ENCODE results near the gene MBD1. TPM values are rescaled to one million over a fixed set of nuclear protein-coding genes. Genes with fewer than 3 reads are reported as not detected.

MBD1 gene
- total and polyA plus RNA-seq, 2 of the 13 experiments (the other 11 are each of a cell fraction or from before 2014, with no cell fraction given): 25.5 to 28.6 TPM

DNA sequence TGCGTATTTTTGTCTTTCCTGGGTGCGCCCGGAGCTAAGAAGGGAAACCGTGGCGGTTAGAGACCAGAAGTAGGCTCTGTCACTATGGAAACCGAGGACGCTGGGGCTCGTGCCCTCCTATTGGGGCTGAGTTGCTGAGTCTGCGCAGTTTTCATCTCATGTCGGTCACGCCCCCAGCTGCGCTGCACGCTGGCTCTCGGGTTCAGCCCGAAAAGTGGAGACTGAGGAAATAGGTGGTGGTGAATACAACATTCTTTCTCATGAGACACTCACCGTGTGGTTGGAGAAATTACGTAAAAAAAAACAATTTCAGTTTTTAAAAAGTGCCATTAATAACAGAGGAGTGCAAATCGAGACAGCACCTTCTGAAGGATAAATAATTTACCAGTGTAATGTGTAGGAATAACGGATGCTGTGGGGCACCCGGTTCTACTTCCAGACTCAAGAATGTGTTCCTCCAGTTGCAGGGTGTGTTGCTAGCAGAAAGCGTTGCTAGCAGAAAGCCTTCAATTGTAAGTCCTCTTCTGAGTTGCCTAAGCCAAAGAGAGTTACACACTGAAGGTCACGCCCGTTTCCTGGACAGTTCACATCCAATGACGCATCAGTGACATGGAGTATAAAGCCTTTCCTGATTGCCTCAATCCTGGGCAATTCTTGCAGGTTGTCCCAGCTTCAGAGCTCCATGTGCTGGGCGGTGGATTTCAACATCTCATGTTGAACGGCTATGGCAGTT lies 26.6 kb upstream of the MBD1 start (continued):
- TF ChIP-seq, protein P1, sequence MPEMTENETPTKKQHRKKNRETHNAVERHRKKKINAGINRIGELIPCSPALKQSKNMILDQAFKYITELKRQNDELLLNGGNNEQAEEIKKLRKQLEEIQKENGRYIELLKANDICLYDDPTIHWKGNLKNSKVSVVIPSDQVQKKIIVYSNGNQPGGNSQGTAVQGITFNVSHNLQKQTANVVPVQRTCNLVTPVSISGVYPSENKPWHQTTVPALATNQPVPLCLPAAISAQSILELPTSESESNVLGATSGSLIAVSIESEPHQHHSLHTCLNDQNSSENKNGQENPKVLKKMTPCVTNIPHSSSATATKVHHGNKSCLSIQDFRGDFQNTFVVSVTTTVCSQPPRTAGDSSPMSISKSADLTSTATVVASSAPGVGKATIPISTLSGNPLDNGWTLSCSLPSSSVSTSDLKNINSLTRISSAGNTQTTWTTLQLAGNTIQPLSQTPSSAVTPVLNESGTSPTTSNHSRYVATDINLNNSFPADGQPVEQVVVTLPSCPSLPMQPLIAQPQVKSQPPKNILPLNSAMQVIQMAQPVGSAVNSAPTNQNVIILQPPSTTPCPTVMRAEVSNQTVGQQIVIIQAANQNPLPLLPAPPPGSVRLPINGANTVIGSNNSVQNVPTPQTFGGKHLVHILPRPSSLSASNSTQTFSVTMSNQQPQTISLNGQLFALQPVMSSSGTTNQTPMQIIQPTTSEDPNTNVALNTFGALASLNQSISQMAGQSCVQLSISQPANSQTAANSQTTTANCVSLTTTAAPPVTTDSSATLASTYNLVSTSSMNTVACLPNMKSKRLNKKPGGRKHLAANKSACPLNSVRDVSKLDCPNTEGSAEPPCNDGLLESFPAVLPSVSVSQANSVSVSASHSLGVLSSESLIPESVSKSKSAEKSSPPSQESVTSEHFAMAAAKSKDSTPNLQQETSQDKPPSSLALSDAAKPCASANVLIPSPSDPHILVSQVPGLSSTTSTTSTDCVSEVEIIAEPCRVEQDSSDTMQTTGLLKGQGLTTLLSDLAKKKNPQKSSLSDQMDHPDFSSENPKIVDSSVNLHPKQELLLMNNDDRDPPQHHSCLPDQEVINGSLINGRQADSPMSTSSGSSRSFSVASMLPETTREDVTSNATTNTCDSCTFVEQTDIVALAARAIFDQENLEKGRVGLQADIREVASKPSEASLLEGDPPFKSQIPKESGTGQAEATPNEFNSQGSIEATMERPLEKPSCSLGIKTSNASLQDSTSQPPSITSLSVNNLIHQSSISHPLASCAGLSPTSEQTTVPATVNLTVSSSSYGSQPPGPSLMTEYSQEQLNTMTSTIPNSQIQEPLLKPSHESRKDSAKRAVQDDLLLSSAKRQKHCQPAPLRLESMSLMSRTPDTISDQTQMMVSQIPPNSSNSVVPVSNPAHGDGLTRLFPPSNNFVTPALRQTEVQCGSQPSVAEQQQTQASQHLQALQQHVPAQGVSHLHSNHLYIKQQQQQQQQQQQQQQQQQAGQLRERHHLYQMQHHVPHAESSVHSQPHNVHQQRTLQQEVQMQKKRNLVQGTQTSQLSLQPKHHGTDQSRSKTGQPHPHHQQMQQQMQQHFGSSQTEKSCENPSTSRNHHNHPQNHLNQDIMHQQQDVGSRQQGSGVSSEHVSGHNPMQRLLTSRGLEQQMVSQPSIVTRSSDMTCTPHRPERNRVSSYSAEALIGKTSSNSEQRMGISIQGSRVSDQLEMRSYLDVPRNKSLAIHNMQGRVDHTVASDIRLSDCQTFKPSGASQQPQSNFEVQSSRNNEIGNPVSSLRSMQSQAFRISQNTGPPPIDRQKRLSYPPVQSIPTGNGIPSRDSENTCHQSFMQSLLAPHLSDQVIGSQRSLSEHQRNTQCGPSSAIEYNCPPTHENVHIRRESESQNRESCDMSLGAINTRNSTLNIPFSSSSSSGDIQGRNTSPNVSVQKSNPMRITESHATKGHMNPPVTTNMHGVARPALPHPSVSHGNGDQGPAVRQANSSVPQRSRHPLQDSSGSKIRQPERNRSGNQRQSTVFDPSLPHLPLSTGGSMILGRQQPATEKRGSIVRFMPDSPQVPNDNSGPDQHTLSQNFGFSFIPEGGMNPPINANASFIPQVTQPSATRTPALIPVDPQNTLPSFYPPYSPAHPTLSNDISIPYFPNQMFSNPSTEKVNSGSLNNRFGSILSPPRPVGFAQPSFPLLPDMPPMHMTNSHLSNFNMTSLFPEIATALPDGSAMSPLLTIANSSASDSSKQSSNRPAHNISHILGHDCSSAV (CRISPR knock-in tag; IDR thresholded peaks at IDR 0.05; ENCODE audit: borderline replicate concordance): no peak
- TF ChIP-seq FOXA3 (CRISPR knock-in tag; IDR thresholded peaks at IDR 0.05) (peak; percentile 25; the same call in 1 of the 2 replicates), KLF16 (CRISPR knock-in tag; IDR thresholded peaks at IDR 0.05) (no peak), SP5 (CRISPR knock-in tag; IDR thresholded peaks at IDR 0.05; ENCODE audit: borderline replicate concordance, low read depth) (no peak), ZNF337 (CRISPR knock-in tag; IDR thresholded peaks at IDR 0.05; ENCODE audit: borderline replicate concordance, low read depth) (no peak), STAT6 (CRISPR knock-in tag; IDR thresholded peaks at IDR 0.05; ENCODE audit: borderline replicate concordance) (no peak), KDM2A (CRISPR knock-in tag; IDR thresholded peaks at IDR 0.05; ENCODE audit: borderline replicate concordance, low read depth) (no peak), BCL6 (CRISPR knock-in tag; IDR thresholded peaks at IDR 0.05) (peak; percentile 89), KDM5A (IDR thresholded peaks at IDR 0.05; ENCODE audit: borderline replicate concordance, low read length) (no peak), ZFP82 (CRISPR knock-in tag; IDR thresholded peaks at IDR 0.05; ENCODE audit: borderline replicate concordance) (no peak), POLR2G (IDR thresholded peaks at IDR 0.05; ENCODE audit: low read depth, low read length) (0 out of 2 replicates have a peak, but pooled peaks have one; percentile 28)
- TF ChIP-seq, protein P2, sequence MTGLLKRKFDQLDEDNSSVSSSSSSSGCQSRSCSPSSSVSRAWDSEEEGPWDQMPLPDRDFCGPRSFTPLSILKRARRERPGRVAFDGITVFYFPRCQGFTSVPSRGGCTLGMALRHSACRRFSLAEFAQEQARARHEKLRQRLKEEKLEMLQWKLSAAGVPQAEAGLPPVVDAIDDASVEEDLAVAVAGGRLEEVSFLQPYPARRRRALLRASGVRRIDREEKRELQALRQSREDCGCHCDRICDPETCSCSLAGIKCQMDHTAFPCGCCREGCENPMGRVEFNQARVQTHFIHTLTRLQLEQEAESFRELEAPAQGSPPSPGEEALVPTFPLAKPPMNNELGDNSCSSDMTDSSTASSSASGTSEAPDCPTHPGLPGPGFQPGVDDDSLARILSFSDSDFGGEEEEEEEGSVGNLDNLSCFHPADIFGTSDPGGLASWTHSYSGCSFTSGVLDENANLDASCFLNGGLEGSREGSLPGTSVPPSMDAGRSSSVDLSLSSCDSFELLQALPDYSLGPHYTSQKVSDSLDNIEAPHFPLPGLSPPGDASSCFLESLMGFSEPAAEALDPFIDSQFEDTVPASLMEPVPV (CRISPR knock-in tag; IDR thresholded peaks at IDR 0.05): no peak
- TF ChIP-seq, protein P3, sequence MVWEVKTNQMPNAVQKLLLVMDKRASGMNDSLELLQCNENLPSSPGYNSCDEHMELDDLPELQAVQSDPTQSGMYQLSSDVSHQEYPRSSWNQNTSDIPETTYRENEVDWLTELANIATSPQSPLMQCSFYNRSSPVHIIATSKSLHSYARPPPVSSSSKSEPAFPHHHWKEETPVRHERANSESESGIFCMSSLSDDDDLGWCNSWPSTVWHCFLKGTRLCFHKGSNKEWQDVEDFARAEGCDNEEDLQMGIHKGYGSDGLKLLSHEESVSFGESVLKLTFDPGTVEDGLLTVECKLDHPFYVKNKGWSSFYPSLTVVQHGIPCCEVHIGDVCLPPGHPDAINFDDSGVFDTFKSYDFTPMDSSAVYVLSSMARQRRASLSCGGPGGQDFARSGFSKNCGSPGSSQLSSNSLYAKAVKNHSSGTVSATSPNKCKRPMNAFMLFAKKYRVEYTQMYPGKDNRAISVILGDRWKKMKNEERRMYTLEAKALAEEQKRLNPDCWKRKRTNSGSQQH (CRISPR knock-in tag; IDR thresholded peaks at IDR 0.05; ENCODE audit: low read depth): no peak

All from HepG2 (cell line).